SK-N-MC (cell line): Measurements from ENCODE around the gene SLC26A9.
"Not testable (repeated sequence)": the region's sequence is repeated elsewhere in the genome, so short reads cannot be mapped to it uniquely, and the experiment has no call there.

Experiments
- DNase-seq: peaks from one replicate; pipeline ENCODE4 v3.0.0-alpha.2; 2011; ENCODE audit warnings: low read depth, low spot score
- H3K27ac ChIP-seq: fragments of 200-600 bp; sonication (generic); 2 replicates; pipeline ENCODE4 v1.5.1; 2016; ENCODE audit warnings: mixed run types
- H3K36me3 ChIP-seq: fragments of 200-600 bp; sonication (generic); 2 replicates; pipeline ENCODE4 v1.6.1; 2017; ENCODE audit warnings: antibody characterized with exemption, low read length, mixed read lengths; ENCODE audit not compliant: insufficient read depth
- H3K4me3 ChIP-seq: fragments of 200-600 bp; sonication (generic); 2 replicates; pipeline ENCODE4 v1.5.1; 2016
- H3K9ac ChIP-seq: fragments of 200-600 bp; sonication (generic); 2 replicates; pipeline ENCODE4 v1.8.0; 2017; ENCODE audit warnings: mixed run types, mixed read lengths; ENCODE audit not compliant: insufficient read length
- H3K9me3 ChIP-seq: fragments of 200-600 bp; sonication (generic); 2 replicates; pipeline ENCODE4 v1.6.1; 2017; ENCODE audit warnings: low read depth, mild to moderate bottlenecking, antibody characterized with exemption, low read length, moderate library complexity, mixed read lengths
- EZH2 ChIP-seq: fragments of 200-600 bp; sonication (generic); IDR thresholded peaks from one replicate; pipeline ENCODE4 v1.6.1; 2017; ENCODE audit warnings: antibody characterized with exemption
- FOXP2 ChIP-seq: optimal IDR thresholded peaks from 2 replicates; pipeline ENCODE3; 2011; ENCODE audit warnings: mild to moderate bottlenecking, moderate library complexity; ENCODE audit not compliant: insufficient read depth; ENCODE audit errors: extremely low read length, control extremely low read depth
- POLR2AphosphoS5 ChIP-seq: IDR thresholded peaks from 2 replicates; pipeline ENCODE4 v1.6.1; 2012; ENCODE audit warnings: mild to moderate bottlenecking, low read depth, low read length, borderline replicate concordance

SLC26A9 gene

DNA sequence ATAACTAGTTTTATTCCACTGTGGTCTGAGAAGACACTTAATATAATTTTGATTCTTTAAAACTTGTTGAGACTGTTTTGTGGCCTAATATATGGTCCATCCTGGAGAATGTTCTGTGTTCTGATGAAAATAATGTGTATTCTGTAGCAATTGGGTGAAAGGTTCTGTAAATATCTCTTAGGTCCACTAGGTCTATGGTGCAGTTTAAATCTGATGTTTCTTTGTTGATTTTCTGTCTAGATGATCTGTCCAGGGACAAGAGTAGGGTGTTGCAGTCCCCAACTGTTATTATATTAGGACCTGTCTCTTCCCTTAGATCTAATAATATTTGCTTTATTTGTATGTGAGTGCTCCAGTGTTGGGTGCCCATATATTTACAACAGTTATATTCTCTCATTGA, 59.5 kb downstream of the SLC26A9 start:
- H3K9me3 ChIP-seq = no peaks in the 10 kb centered on the region
- H3K36me3 ChIP-seq = no peaks in the 10 kb centered on the region
- H3K4me3 ChIP-seq = no peak overlapping the region
- no peak for TF ChIP-seq FOXP2
- TF ChIP-seq EZH2 = no peak
- TF ChIP-seq POLR2AphosphoS5 = no peak
- DNase-seq = no peak
- H3K9ac ChIP-seq = no peak overlapping the region
- no peak overlapping the region for H3K27ac ChIP-seq

DNA sequence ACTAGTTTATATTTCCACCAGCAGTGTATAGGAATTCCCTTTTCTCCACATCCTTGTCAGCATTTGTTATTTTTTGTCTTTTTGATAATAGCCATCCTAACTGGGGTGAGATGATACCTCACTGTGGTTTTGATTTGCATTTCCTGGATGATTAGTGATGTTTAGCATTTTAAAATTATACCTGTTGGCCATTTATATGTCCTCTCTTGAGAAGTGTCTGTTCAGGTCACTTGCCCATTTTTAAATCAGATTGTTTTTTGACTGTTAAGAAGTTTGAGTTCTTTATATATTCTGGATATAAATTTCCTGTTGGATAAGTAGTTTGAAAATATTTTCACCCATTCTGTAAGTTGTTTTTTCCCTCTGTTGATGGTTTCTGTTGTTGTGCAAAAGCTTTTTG, 62.3 kb downstream of the SLC26A9 start:
- TF ChIP-seq FOXP2 (no peak), EZH2 (no peak), POLR2AphosphoS5 (no peak)
- DNase-seq = no peak
- H3K9me3 ChIP-seq = no peaks in the 10 kb centered on the region
- H3K4me3 ChIP-seq = no peak overlapping the region
- no peak overlapping the region for H3K9ac ChIP-seq
- no peaks in the 10 kb centered on the region for H3K36me3 ChIP-seq
- H3K27ac ChIP-seq = no peak overlapping the region

DNA sequence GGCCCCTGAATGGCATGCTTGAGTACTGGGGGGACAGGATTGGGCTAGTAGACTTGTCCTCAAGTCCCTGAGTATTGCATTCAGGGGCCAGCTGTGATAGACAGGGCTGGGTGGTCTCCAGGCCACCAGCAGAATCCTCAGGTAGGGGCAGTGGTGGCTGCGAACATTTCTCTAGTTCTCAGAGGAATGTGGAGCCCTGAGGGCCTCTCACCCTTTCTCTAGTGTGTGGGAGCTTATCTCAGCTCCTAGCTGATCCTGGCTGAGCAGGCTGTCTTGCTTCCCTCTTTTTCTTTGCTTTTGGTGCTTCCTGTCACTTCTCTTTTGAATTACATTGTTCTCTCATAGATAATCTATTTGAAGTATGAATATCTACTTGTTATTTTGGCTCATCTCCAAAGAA, 63.3 kb downstream of the SLC26A9 start:
- H3K9me3 ChIP-seq = no peaks in the 10 kb centered on the region
- no peak for TF ChIP-seq FOXP2
- no peak for TF ChIP-seq POLR2AphosphoS5
- TF ChIP-seq EZH2 = no peak

DNA sequence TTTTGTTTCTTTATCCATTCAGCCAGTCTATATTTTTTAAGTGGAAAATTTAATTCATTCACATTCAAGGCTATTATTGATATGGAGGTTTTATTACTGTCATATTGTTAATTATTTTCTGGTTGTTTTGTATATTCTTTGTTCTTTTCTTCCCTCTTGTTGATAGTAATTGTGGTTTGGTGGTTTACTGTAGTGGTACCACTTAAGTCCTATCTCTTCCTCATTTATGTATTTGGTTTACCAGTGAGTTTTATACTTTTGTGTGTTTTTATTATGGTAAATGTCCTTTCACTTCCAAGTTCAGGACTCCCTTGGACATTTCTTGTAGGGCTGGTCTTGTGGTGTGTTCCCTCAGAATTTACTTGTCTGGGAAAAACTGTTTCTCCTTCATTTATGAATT, 65.2 kb downstream of the SLC26A9 start:
- no peak for DNase-seq
- TF ChIP-seq FOXP2 = no peak
- no peak for TF ChIP-seq EZH2
- H3K27ac ChIP-seq = no peak overlapping the region
- H3K9ac ChIP-seq = no peak overlapping the region
- H3K4me3 ChIP-seq = no peak overlapping the region
- no peaks in the 10 kb centered on the region for H3K36me3 ChIP-seq
- no peaks in the 10 kb centered on the region for H3K9me3 ChIP-seq

More for the DNA sequence above, 63.3 kb downstream of the SLC26A9 start:
- no peak overlapping the region for H3K27ac ChIP-seq
- no peak overlapping the region for H3K4me3 ChIP-seq
- no peak for DNase-seq
- H3K9ac ChIP-seq = no peak overlapping the region
- H3K36me3 ChIP-seq = no peaks in the 10 kb centered on the region

DNA sequence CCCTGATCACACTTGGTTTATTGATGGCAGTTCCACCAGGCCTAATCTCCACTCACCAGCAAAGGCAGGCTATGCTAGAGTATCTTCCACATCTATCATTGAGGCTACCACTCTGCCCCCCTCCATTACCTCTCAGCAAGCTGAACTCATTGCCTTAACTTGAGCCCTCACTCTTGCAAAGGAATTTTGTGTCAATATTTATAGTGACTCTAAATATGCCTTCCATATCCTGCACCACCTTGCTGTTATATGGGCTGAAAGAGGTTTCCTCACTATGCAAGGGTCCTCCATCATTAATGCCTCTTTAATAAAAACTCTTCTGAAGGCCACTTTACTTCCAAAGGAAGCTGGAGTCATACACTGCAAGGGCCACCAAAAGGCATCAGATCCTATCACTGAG, 70.1 kb downstream of the SLC26A9 start:
- H3K27ac ChIP-seq, DNase-seq, H3K9ac ChIP-seq, H3K4me3 ChIP-seq, H3K9me3 ChIP-seq, H3K36me3 ChIP-seq: not testable (repeated sequence)

DNA sequence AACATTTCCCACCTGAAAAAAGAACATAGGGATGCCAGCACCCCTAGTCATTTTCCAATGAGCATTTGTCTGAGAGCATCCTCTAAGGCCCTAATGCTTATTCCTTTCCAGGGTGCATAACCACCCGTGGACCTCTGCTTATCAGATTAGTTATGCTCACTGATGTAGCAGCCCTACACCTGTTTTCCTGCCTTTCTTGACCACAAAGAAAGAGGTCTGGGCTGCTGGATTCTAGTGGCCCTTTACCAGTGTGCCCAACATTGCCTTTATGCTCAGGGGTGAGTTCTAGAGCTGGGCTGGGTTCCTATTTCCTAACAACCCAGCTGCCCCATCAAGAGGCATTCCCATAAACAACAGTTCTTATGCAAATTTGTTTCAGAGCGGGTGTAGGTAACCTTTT, 73.0 kb downstream of the SLC26A9 start:
- Histone ChIP-seq H3K9ac (no peak overlapping the region), H3K9me3 (no peaks in the 10 kb centered on the region), H3K27ac (no peak overlapping the region), H3K36me3 (no peaks in the 10 kb centered on the region), H3K4me3 (no peak overlapping the region)
- TF ChIP-seq EZH2 (no peak), POLR2AphosphoS5 (no peak)
- DNase-seq = no peak
